Lower leg skin (tissue), 3 donors: Measurements from ENCODE around the gene ILKAP.

Experiments
- CTCF ChIP-seq, 3 donors: fragments of 450-650 bp; IDR thresholded peaks; one replicate each; pipeline ENCODE4 v1.5.1; 2016; ENCODE audit warnings: antibody characterized with exemption in 3 of 3, mild to moderate bottlenecking in 3 of 3, moderate library complexity in 2 of 3
- POLR2A ChIP-seq, 2 donors: fragments of 450-650 bp; IDR thresholded peaks; one replicate each; pipeline ENCODE4 v1.6.1; 2016 to 2017; ENCODE audit warnings: antibody characterized with exemption in 2 of 2, mild to moderate bottlenecking in 1 of 2, moderate library complexity in 1 of 2

- TF ChIP-seq POLR2A (IDR thresholded peaks at IDR 0.05) (no peak), CTCF (IDR thresholded peaks at IDR 0.05) (no peak)
These were observed 61.8 kb downstream of the ILKAP start for GRCh38 chr2:238141541-238142318.
